ENCODE data around the gene VPS37C.
A peak's percentile ranks its signal among the peaks of the same experiment; 100 is the strongest.

VPS37C gene

DNA sequence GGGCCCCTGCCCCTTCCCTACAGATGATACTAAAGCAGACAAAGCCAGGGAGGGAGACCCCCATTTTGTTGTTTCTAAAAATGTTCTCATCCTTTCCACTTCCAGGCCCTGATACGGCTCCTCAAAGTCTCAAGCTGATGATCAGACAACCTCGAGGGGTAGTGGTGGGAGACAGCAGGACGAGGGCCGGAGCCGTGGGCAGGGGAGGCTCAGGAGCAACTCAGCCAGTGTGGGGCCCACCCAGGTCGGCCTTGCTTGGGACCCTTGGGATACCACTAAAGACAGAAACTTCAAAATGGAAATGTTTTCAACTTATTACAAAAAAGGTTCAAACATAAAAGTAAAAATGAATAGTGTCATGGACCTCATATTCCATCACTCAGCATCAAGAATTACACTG is 15.2 kb upstream of the VPS37C start:
- TF ChIP-seq EZH2phosphoT487 (IDR thresholded peaks at IDR 0.05; ENCODE audit: low read depth) = no peak
- no peak for TF ChIP-seq CTCF (IDR thresholded peaks at IDR 0.05; ENCODE audit: low read depth, low read length)
- Histone ChIP-seq H3K79me2 (ENCODE audit: low read length) (no peaks in the 10 kb centered on the region), H2AFZ (ENCODE audit: low read depth, low read length) (no peak overlapping the region), H3K36me3 (replicated peaks; ENCODE audit: low read depth, low read length) (no peaks in the 10 kb centered on the region), H3K9ac (ENCODE audit: low read length) (no peak overlapping the region), H3K27ac (ENCODE audit: low read length) (no peak overlapping the region), H3K4me2 (ENCODE audit: low read length) (no peak overlapping the region), H3K4me1 (ENCODE audit: low read length) (no peaks in the 10 kb centered on the region), H3K9me3 (ENCODE audit: insufficient read depth, low read length) (no peaks in the 10 kb centered on the region), H3K27me3 (ENCODE audit: low read depth, low read length) (peaks cover 33% of the 10 kb centered on the region), H3K4me3 (ENCODE audit: low read length) (no peak overlapping the region), H4K20me1 (ENCODE audit: insufficient read depth, low read length) (no peaks in the 10 kb centered on the region)

DNA sequence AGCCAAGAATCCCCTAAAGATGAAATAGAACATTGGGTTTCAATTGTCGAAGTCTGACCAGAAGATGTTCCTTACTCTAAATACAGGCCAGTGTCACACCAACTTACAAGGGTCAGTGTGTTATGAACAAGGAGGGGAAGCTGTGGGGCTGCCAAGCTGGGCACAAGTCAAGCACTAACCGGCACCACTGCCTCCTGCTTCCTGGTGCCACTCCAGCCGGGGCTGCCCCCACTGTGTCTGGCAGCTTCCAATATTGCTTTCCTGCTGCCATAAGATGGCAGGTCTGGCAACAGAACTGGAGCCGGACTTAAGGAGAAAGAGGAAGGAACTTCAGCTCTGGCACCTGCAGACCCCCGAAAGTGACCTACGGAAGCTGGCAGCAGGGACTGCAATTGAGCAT is 13.7 kb upstream of the VPS37C start:
- H3K4me1 ChIP-seq (ENCODE audit: low read length) = no peaks in the 10 kb centered on the region

GRCh38 chr11:61174273-61174672 is 13.0 kb upstream of the VPS37C start:
- H3K4me3 ChIP-seq (ENCODE audit: low read length) = no peak overlapping the region
- no peak overlapping the region for H3K9ac ChIP-seq (ENCODE audit: low read length)
- H4K20me1 ChIP-seq (ENCODE audit: insufficient read depth, low read length) = no peaks in the 10 kb centered on the region
- H3K4me2 ChIP-seq (ENCODE audit: low read length) = no peak overlapping the region
- H3K9me3 ChIP-seq (ENCODE audit: insufficient read depth, low read length) = no peaks in the 10 kb centered on the region
- no peaks in the 10 kb centered on the region for H3K4me1 ChIP-seq (ENCODE audit: low read length)
- no peaks in the 10 kb centered on the region for H3K79me2 ChIP-seq (ENCODE audit: low read length)
- H3K36me3 ChIP-seq (replicated peaks; ENCODE audit: low read depth, low read length) = no peaks in the 10 kb centered on the region
- H2AFZ ChIP-seq (ENCODE audit: low read depth, low read length) = no peak overlapping the region
- H3K27ac ChIP-seq (ENCODE audit: low read length) = no peak overlapping the region
- TF ChIP-seq EZH2phosphoT487 (IDR thresholded peaks at IDR 0.05; ENCODE audit: low read depth) = no peak
- no peak for TF ChIP-seq CTCF (IDR thresholded peaks at IDR 0.05; ENCODE audit: low read depth, low read length)
- peaks cover 24% of the 10 kb centered on the region for H3K27me3 ChIP-seq (ENCODE audit: low read depth, low read length)

More for the DNA sequence above, 13.7 kb upstream of the VPS37C start:
- Histone ChIP-seq H3K27ac (ENCODE audit: low read length) (no peak overlapping the region), H2AFZ (ENCODE audit: low read depth, low read length) (no peak overlapping the region), H3K79me2 (ENCODE audit: low read length) (no peaks in the 10 kb centered on the region), H4K20me1 (ENCODE audit: insufficient read depth, low read length) (no peaks in the 10 kb centered on the region), H3K9me3 (ENCODE audit: insufficient read depth, low read length) (no peaks in the 10 kb centered on the region), H3K4me3 (ENCODE audit: low read length) (no peak overlapping the region), H3K9ac (ENCODE audit: low read length) (no peak overlapping the region), H3K36me3 (replicated peaks; ENCODE audit: low read depth, low read length) (no peaks in the 10 kb centered on the region), H3K4me2 (ENCODE audit: low read length) (no peak overlapping the region), H3K27me3 (ENCODE audit: low read depth, low read length) (peaks cover 28% of the 10 kb centered on the region)
- TF ChIP-seq EZH2phosphoT487 (IDR thresholded peaks at IDR 0.05; ENCODE audit: low read depth) (no peak), CTCF (IDR thresholded peaks at IDR 0.05; ENCODE audit: low read depth, low read length) (no peak)

GRCh38 chr11:61173456-61173855 is 12.2 kb upstream of the VPS37C start:
- Histone ChIP-seq H3K4me3 (ENCODE audit: low read length) (no peak overlapping the region), H3K79me2 (ENCODE audit: low read length) (no peaks in the 10 kb centered on the region), H3K36me3 (replicated peaks; ENCODE audit: low read depth, low read length) (no peaks in the 10 kb centered on the region), H2AFZ (ENCODE audit: low read depth, low read length) (no peak overlapping the region), H3K9ac (ENCODE audit: low read length) (no peak overlapping the region), H3K27ac (ENCODE audit: low read length) (no peak overlapping the region), H3K4me2 (ENCODE audit: low read length) (no peak overlapping the region), H4K20me1 (ENCODE audit: insufficient read depth, low read length) (no peaks in the 10 kb centered on the region), H3K27me3 (ENCODE audit: low read depth, low read length) (peaks cover 28% of the 10 kb centered on the region), H3K9me3 (ENCODE audit: insufficient read depth, low read length) (peaks cover 5% of the 10 kb centered on the region), H3K4me1 (ENCODE audit: low read length) (no peaks in the 10 kb centered on the region)
- TF ChIP-seq EZH2phosphoT487 (IDR thresholded peaks at IDR 0.05; ENCODE audit: low read depth) = no peak
- TF ChIP-seq CTCF (IDR thresholded peaks at IDR 0.05; ENCODE audit: low read depth, low read length) = peak; percentile 51

Measured in OCI-LY3 (cell line).